HepG2 (cell line): ENCODE measurements around the gene SULT2B1. TPM values are rescaled to one million over a fixed set of nuclear protein-coding genes. Genes with fewer than 3 reads are reported as not detected.

ENCODE experiments used
- ARID4A ChIP-seq: sonication (generic); formaldehyde crosslinking; IDR thresholded peaks from 2 replicates; pipeline ENCODE4 v1.5.0; 2020; ENCODE audit warnings: mild to moderate bottlenecking, missing genetic modification reagents, borderline replicate concordance
- HOXA9 ChIP-seq: sonication (generic); formaldehyde crosslinking; IDR thresholded peaks from 2 replicates; pipeline ENCODE4 v1.8.1; 2022; ENCODE audit warnings: missing genetic modification reagents, mild to moderate bottlenecking, moderate library complexity, borderline replicate concordance
- MYC ChIP-seq: sonication (generic); formaldehyde crosslinking; IDR thresholded peaks from 2 replicates; pipeline ENCODE4 v1.9.0; 2021; ENCODE audit warnings: missing genetic modification reagents, borderline replicate concordance
- RARG ChIP-seq: sonication (generic); formaldehyde crosslinking; IDR thresholded peaks from 2 replicates; pipeline ENCODE4 v1.4.0; 2020; ENCODE audit warnings: low read depth, mild to moderate bottlenecking, missing genetic modification reagents
- TIGD3 ChIP-seq: sonication (generic); formaldehyde crosslinking; IDR thresholded peaks from 2 replicates; pipeline ENCODE4 v1.5.1; 2020; ENCODE audit warnings: mild to moderate bottlenecking, missing genetic modification reagents, borderline replicate concordance
- TP53 ChIP-seq: sonication (generic); formaldehyde crosslinking; conservative IDR thresholded peaks from 2 replicates; pipeline ENCODE4 v1.4.0; 2020; ENCODE audit warnings: missing genetic modification reagents
- ZBTB14 ChIP-seq: sonication (generic); formaldehyde crosslinking; IDR thresholded peaks from 2 replicates; pipeline ENCODE4 v1.4.0; 2020; ENCODE audit warnings: missing genetic modification reagents
- ZFP37 ChIP-seq: sonication (generic); formaldehyde crosslinking; IDR thresholded peaks from 2 replicates; pipeline ENCODE4 v1.4.0; 2020; ENCODE audit warnings: missing genetic modification reagents, borderline replicate concordance
- ZMYM4 ChIP-seq: sonication (generic); formaldehyde crosslinking; IDR thresholded peaks from 2 replicates; pipeline ENCODE4 v1.8.1; 2023; ENCODE audit warnings: mild to moderate bottlenecking, missing genetic modification reagents
- ZNF101 ChIP-seq: sonication (generic); formaldehyde crosslinking; IDR thresholded peaks from 2 replicates; pipeline ENCODE4 v1.4.0; 2020; ENCODE audit warnings: mild to moderate bottlenecking, low read depth, missing genetic modification reagents, borderline replicate concordance
- ZNF317 ChIP-seq: sonication (generic); formaldehyde crosslinking; IDR thresholded peaks from 2 replicates; pipeline ENCODE4 v1.5.0; 2020; ENCODE audit warnings: mild to moderate bottlenecking, missing genetic modification reagents
- ZNF598 ChIP-seq: sonication (generic); formaldehyde crosslinking; IDR thresholded peaks from 2 replicates; pipeline ENCODE4 v1.5.1; 2020; ENCODE audit warnings: mild to moderate bottlenecking, missing genetic modification reagents, borderline replicate concordance
- polyA plus RNA-seq, 8 experiments: library from polyadenylated mRNA; depleted of rRNA in 3 of 8; stranded (reverse) in 7 of 8; unstranded in 1 of 8; fragments of >200 nt; fragmentation: Illumina TruSeq in 4 of 8; extraction: Trizol in 4 of 8; gene quantifications; 2 replicates each; pipeline versions ENCODE4 v1.2.1 to v1.2.3, GENCODE V29; 2011 to 2016; ENCODE audit warnings: low read depth in 4 of 8, missing spikeins in 1 of 8, mixed read lengths in 1 of 8; ENCODE audit not compliant: insufficient read depth in 1 of 8
- total RNA-seq, 5 experiments: library from RNA; depleted of rRNA; stranded (reverse); fragments of >200 nt; fragmentation: Illumina TruSeq; extraction: Trizol; gene quantifications; 2 replicates each; pipeline ENCODE4 v1.2.3, GENCODE V29; 2016; ENCODE audit warnings: low read depth in 1 of 5
- TF ChIP-seq, protein P1 (sequence below): sonication (generic); formaldehyde crosslinking; IDR thresholded peaks from 2 replicates; pipeline ENCODE4 v1.4.0; 2020; ENCODE audit warnings: missing genetic modification reagents, borderline replicate concordance
- TF ChIP-seq, protein P2 (sequence below): sonication (generic); formaldehyde crosslinking; IDR thresholded peaks from 2 replicates; pipeline ENCODE4 v1.4.0; 2020; ENCODE audit warnings: mild to moderate bottlenecking, low read depth, missing genetic modification reagents

The SULT2B1 gene
- total and polyA plus RNA-seq, 2 of the 13 experiments (the other 11 are each of a cell fraction or from before 2014, with no cell fraction given) = 0.13 TPM; not detected in 1

DNA sequence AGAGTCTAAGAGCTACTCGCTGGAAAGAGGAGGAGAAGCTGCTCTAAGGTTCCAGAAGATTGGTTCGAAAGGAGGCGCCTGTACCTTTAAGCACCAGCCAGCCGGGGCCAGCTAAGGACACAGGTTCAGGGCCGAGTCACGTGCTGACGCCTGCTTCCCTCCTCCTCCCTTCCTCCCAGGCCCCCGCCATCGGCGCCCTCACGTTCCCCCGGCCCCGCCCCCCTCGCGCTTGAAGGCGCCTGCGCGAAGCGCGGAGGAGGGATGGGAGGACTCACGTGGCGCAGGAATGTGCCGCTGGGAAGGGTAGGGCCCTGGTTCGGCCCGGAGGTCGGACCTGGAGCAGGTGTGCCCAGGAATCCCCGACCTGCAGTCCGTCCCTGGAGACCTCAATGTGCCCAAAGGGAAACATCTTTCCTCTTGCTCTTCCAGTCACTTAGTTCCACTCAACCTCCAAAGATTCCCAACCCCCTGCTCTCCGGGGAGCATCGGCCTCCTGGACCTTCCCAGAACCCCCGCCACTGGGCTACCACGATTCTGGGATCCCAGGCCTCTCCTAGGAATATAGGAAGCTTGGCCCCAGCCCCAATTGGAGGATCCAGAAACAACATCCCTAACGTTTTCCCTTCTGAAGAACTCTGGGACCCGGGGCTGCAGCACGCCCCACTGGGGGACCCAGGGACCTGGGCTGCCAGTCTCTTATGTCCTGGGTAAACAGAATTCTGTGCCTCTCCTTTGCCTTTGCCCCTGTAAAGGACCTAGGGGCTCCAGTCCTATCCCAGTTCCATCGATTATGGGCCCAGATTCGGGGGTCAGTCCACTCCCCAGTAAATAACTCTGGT lies 82.7 kb downstream of the SULT2B1 start (continued):
- peak; percentile 78; the same call in 1 of the 2 replicates for TF ChIP-seq ARID4A (CRISPR knock-in tag)
- TF ChIP-seq ZNF101 = no peak
- TF ChIP-seq ZFP37 (CRISPR knock-in tag) = peak; percentile 56; the same call in 1 of the 2 replicates
- peak; percentile 53; the same call in 1 of the 2 replicates for TF ChIP-seq ZMYM4 (CRISPR knock-in tag)
- TF ChIP-seq TIGD3 (CRISPR knock-in tag) = no peak
- TF ChIP-seq ZNF317 (CRISPR knock-in tag) = no peak
- TF ChIP-seq ZBTB14 (CRISPR knock-in tag) = no peak
- peak; percentile 94 for TF ChIP-seq MYC (CRISPR knock-in tag)
- TF ChIP-seq, protein P1, sequence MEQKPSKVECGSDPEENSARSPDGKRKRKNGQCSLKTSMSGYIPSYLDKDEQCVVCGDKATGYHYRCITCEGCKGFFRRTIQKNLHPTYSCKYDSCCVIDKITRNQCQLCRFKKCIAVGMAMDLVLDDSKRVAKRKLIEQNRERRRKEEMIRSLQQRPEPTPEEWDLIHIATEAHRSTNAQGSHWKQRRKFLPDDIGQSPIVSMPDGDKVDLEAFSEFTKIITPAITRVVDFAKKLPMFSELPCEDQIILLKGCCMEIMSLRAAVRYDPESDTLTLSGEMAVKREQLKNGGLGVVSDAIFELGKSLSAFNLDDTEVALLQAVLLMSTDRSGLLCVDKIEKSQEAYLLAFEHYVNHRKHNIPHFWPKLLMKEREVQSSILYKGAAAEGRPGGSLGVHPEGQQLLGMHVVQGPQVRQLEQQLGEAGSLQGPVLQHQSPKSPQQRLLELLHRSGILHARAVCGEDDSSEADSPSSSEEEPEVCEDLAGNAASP (CRISPR knock-in tag) = peak; percentile 100
- TF ChIP-seq RARG (CRISPR knock-in tag) = no peak
- TF ChIP-seq HOXA9 (CRISPR knock-in tag) = no peak
- no peak for TF ChIP-seq TP53 (CRISPR knock-in tag)
- no peak for TF ChIP-seq ZNF598 (CRISPR knock-in tag)
- TF ChIP-seq, protein P2, sequence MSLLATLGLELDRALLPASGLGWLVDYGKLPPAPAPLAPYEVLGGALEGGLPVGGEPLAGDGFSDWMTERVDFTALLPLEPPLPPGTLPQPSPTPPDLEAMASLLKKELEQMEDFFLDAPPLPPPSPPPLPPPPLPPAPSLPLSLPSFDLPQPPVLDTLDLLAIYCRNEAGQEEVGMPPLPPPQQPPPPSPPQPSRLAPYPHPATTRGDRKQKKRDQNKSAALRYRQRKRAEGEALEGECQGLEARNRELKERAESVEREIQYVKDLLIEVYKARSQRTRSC (CRISPR knock-in tag) = no peak
